Osteoblast (primary cell): ENCODE results near the gene HADHA. TPM values are rescaled to one million over a fixed set of nuclear protein-coding genes. Genes with fewer than 3 reads are reported as not detected.

Experiments
- DNase-seq: peaks from one replicate; pipeline ENCODE4 v3.0.0; 2011; ENCODE audit warnings: low spot score, mixed read lengths; ENCODE audit not compliant: insufficient read length; ENCODE audit errors: missing footprints
- H2AFZ ChIP-seq: 2 replicates; pipeline ENCODE4 v1.6.0; 2011; ENCODE audit warnings: mild to moderate bottlenecking, low read length
- H3K27ac ChIP-seq: 2 replicates; pipeline ENCODE4 v1.5.1; 2011; ENCODE audit warnings: mild to moderate bottlenecking, low read depth, low read length, moderate library complexity
- H3K27me3 ChIP-seq: 2 replicates; pipeline ENCODE4 v1.6.0; 2012; ENCODE audit warnings: mild to moderate bottlenecking, control low read depth, inconsistent platforms, low read length, moderate library complexity; ENCODE audit not compliant: insufficient read depth
- H3K36me3 ChIP-seq: 2 replicates; pipeline ENCODE4 v1.5.1; 2011; ENCODE audit warnings: mild to moderate bottlenecking, low read length, control low read depth, moderate library complexity; ENCODE audit not compliant: insufficient read depth
- H3K4me1 ChIP-seq: 2 replicates; pipeline ENCODE4 v1.5.1; 2011; ENCODE audit warnings: mild to moderate bottlenecking, low read length, control low read depth, moderate library complexity; ENCODE audit not compliant: insufficient read depth
- H3K4me2 ChIP-seq: 2 replicates; pipeline ENCODE4 v1.6.0; 2011; ENCODE audit warnings: mild to moderate bottlenecking, low read length; ENCODE audit not compliant: insufficient read depth
- H3K4me3 ChIP-seq: fragments of 200-600 bp; sonication (generic); 3 replicates; pipeline ENCODE4 v1.5.1; 2012; ENCODE audit warnings: mild to moderate bottlenecking, low read length, inconsistent platforms; ENCODE audit not compliant: insufficient read depth
- H3K79me2 ChIP-seq: 2 replicates; pipeline ENCODE4 v1.6.0; 2012; ENCODE audit warnings: mild to moderate bottlenecking, low read length, control low read depth, inconsistent platforms; ENCODE audit not compliant: insufficient read depth
- H3K9me3 ChIP-seq: 2 replicates; pipeline ENCODE4 v1.5.1; 2011; ENCODE audit warnings: low read depth, low read length, control low read depth
- H4K20me1 ChIP-seq: 2 replicates; pipeline ENCODE4 v1.6.0; 2012; ENCODE audit warnings: mild to moderate bottlenecking, low read length, control low read depth; ENCODE audit not compliant: insufficient read depth
- total RNA-seq: library from RNA; depleted of rRNA; stranded (reverse); fragments of >200 nt; gene quantifications from 2 replicates; pipeline ENCODE4 v1.2.3, GENCODE V29; 2012
- TF ChIP-seq, protein P1 (sequence below): IDR thresholded peaks from 2 replicates; pipeline ENCODE4 v1.5.1; 2011; ENCODE audit warnings: mild to moderate bottlenecking, low read depth, low read length, moderate library complexity; ENCODE audit errors: extremely low read depth

Gene HADHA
- total RNA-seq, 1 donor, result 113 TPM

DNA sequence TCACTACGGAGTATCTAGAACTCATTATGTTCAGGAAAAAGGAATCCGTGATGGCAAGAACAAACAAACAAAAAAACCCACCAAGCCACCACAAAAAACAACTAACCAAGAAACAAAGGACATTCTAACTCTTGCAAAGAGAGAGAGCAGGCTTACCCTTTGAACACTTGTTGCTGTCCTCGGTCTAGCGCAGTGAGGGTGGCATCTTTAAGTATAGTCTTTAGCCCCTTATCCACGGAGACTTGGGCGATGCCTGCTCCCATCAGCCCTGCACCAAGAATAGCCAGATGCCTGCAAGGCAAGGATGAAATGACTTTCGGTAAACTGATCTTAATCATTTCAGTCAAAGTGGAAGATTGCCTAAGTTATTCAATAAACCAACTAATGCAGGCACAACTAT, 40.5 kb downstream of the HADHA start:
- H3K36me3 ChIP-seq, result peaks cover 68% of the 10 kb centered on the region
- no peak overlapping the region for H3K4me3 ChIP-seq
- no peak overlapping the region for H2AFZ ChIP-seq
- H3K79me2 ChIP-seq, result no peaks in the 10 kb centered on the region
- no peak for DNase-seq
- TF ChIP-seq, protein P1, sequence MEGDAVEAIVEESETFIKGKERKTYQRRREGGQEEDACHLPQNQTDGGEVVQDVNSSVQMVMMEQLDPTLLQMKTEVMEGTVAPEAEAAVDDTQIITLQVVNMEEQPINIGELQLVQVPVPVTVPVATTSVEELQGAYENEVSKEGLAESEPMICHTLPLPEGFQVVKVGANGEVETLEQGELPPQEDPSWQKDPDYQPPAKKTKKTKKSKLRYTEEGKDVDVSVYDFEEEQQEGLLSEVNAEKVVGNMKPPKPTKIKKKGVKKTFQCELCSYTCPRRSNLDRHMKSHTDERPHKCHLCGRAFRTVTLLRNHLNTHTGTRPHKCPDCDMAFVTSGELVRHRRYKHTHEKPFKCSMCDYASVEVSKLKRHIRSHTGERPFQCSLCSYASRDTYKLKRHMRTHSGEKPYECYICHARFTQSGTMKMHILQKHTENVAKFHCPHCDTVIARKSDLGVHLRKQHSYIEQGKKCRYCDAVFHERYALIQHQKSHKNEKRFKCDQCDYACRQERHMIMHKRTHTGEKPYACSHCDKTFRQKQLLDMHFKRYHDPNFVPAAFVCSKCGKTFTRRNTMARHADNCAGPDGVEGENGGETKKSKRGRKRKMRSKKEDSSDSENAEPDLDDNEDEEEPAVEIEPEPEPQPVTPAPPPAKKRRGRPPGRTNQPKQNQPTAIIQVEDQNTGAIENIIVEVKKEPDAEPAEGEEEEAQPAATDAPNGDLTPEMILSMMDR, result no peak
- H3K4me2 ChIP-seq, result no peak overlapping the region
- H4K20me1 ChIP-seq, result peaks cover 2% of the 10 kb centered on the region
- no peaks in the 10 kb centered on the region for H3K9me3 ChIP-seq
- H3K27me3 ChIP-seq, result no peaks in the 10 kb centered on the region
- H3K4me1 ChIP-seq, result no peaks in the 10 kb centered on the region
- H3K27ac ChIP-seq, result no peak overlapping the region

DNA sequence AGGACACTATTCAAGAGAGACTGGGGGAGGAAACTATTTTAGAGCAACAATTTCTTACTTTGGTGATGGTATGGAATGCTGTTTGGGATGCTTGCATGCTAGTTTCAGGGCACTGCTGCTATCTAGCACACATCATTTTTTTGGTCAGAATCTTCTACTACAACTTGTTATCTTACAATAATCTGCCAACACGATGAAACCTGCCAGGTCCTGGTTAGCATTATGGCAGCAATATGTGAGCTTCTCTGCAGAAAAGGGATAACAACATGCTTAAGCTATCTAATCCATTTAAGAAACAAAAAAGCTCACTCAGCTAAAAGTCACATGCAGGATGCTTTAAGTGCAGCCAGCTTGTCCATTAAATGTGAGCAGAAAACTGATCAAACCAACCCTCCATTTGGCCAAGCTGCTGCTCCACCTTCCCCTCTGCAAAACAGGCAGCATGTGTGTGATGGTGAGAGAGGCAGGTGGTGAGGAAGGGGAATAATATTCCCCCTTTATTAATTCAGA, 41.4 kb downstream of the HADHA start:
- Histone ChIP-seq H3K27me3 (no peaks in the 10 kb centered on the region), H3K4me3 (no peak overlapping the region), H3K9me3 (no peaks in the 10 kb centered on the region), H3K79me2 (no peaks in the 10 kb centered on the region), H3K36me3 (peaks cover 67% of the 10 kb centered on the region), H2AFZ (no peak overlapping the region), H3K4me2 (no peak overlapping the region), H4K20me1 (peaks cover 2% of the 10 kb centered on the region), H3K27ac (no peak overlapping the region), H3K4me1 (no peaks in the 10 kb centered on the region)
- TF ChIP-seq, protein P1, result no peak
- DNase-seq, result no peak

DNA sequence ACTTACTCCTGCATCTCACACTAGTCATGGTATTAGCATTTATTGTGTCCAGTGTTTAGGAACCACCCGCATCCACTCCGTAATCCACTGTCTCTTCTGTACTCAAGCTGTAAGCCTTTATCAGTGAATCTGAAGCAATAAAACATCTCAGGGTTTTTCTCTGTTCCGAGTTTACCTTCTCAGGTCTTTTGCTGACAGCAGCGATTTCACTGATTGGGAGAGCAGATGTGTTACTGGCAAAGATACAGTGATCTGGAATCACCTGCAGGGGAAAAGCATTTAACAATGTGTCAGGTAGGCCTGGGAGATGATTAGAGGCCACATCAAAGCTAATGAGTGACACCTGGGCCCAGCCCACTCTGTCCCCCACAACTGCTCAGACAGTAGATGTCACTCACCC, 46.9 kb downstream of the HADHA start:
- no peak overlapping the region for H3K4me2 ChIP-seq
- no peaks in the 10 kb centered on the region for H3K27me3 ChIP-seq
- H3K4me3 ChIP-seq, result no peak overlapping the region
- DNase-seq, result no peak
- TF ChIP-seq, protein P1, result no peak
- H3K9me3 ChIP-seq, result no peaks in the 10 kb centered on the region
- peaks cover 16% of the 10 kb centered on the region for H3K4me1 ChIP-seq
- peaks cover 5% of the 10 kb centered on the region for H4K20me1 ChIP-seq
- H3K36me3 ChIP-seq, result peaks cover 86% of the 10 kb centered on the region
- H3K27ac ChIP-seq, result no peak overlapping the region
- no peak overlapping the region for H2AFZ ChIP-seq
- no peaks in the 10 kb centered on the region for H3K79me2 ChIP-seq

DNA sequence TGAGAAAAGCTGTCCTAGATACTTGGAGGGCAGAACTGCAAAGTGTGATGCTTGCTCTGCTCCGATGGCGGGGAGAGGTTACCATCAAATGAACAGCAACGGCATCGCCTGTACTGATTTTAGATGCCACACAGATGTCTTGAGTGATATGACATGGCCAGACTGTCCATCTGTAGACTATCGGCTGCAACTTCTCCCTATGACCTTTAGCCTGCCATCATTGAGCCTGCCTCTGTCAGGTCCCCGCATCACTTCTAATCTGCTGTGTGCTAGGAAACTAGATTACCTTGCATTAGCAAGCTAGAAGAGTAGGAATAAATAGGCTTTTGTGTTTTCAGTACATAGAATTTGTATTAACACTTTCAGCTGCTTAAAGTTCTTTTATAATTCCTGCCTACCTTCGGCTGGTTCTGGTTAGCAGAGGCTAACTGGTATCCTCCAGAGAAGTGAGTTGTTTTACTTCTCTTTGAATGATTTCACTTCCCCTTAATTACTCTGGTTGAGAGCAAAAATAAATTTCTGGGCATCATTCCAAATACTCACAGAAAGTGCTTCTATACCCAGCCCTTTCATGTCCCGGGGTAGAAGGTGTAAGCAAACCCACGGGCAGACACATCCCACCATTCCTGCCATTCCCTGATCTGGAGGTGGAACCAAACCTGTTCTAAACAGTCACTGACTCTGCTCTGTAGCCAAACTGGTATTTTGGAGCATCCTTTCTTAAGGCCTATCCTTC, 47.6 kb downstream of the HADHA start:
- TF ChIP-seq, protein P1, result no peak
- peaks cover 16% of the 10 kb centered on the region for H3K4me1 ChIP-seq
- H3K27me3 ChIP-seq, result no peaks in the 10 kb centered on the region
- H3K36me3 ChIP-seq, result peaks cover 85% of the 10 kb centered on the region
- no peak overlapping the region for H3K27ac ChIP-seq
- no peaks in the 10 kb centered on the region for H3K79me2 ChIP-seq
- no peak overlapping the region for H2AFZ ChIP-seq
- H4K20me1 ChIP-seq, result peaks cover 5% of the 10 kb centered on the region
- no peak overlapping the region for H3K4me3 ChIP-seq
- no peak overlapping the region for H3K4me2 ChIP-seq
- H3K9me3 ChIP-seq, result no peaks in the 10 kb centered on the region
- DNase-seq, result no peak
